Measurements from ENCODE around the gene BMAL1.

BMAL1 gene

GRCh38 chr11:13368041-13368446 is 90.5 kb downstream of the BMAL1 start:
- TF ChIP-seq, protein P1, sequence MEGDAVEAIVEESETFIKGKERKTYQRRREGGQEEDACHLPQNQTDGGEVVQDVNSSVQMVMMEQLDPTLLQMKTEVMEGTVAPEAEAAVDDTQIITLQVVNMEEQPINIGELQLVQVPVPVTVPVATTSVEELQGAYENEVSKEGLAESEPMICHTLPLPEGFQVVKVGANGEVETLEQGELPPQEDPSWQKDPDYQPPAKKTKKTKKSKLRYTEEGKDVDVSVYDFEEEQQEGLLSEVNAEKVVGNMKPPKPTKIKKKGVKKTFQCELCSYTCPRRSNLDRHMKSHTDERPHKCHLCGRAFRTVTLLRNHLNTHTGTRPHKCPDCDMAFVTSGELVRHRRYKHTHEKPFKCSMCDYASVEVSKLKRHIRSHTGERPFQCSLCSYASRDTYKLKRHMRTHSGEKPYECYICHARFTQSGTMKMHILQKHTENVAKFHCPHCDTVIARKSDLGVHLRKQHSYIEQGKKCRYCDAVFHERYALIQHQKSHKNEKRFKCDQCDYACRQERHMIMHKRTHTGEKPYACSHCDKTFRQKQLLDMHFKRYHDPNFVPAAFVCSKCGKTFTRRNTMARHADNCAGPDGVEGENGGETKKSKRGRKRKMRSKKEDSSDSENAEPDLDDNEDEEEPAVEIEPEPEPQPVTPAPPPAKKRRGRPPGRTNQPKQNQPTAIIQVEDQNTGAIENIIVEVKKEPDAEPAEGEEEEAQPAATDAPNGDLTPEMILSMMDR (conservative IDR thresholded peaks at IDR 0.05; ENCODE audit: low read depth, low read length): no peak
- peak; percentile 40 for DNase-seq (ENCODE audit: low read depth)
- no peak overlapping the region for H3K4me3 ChIP-seq (ENCODE audit: low read length)

DNA sequence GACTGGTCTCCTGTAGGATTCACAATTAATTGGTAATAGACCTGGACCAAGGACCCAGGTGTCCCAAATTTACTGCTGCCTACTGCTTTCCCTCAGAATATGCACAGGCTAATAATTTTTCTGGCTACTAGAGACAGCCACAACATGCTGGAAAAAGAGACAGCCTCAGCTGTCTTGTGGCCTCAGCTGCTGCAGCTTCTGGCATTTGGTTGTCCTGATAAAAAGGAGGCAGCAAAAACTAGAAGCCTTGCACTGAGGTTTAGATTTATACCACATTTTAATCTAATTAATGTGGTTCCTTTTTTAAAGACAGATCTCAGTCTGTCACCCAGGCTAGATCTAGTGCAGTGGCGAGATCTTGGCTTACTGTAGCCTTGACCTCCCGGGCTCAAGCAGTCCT is 95.6 kb downstream of the BMAL1 start:
- TF ChIP-seq, protein P1 (conservative IDR thresholded peaks at IDR 0.05; ENCODE audit: low read depth, low read length): no peak
- DNase-seq (ENCODE audit: low read depth): no peak
- no peak overlapping the region for H3K4me3 ChIP-seq (ENCODE audit: low read length)

GRCh38 chr11:13375798-13376197 is 98.2 kb downstream of the BMAL1 start:
- H3K4me3 ChIP-seq (ENCODE audit: low read length): no peak overlapping the region
- no peak for DNase-seq (ENCODE audit: low read depth)
- TF ChIP-seq, protein P1 (conservative IDR thresholded peaks at IDR 0.05; ENCODE audit: low read depth, low read length): no peak

GRCh38 chr11:13376402-13376801 is 98.8 kb downstream of the BMAL1 start:
- TF ChIP-seq, protein P1 (conservative IDR thresholded peaks at IDR 0.05; ENCODE audit: low read depth, low read length): no peak
- no peak for DNase-seq (ENCODE audit: low read depth)
- no peak overlapping the region for H3K4me3 ChIP-seq (ENCODE audit: low read length)

GRCh38 chr11:13376838-13377237 is 99.2 kb downstream of the BMAL1 start:
- DNase-seq (ENCODE audit: low read depth): no peak
- TF ChIP-seq, protein P1 (conservative IDR thresholded peaks at IDR 0.05; ENCODE audit: low read depth, low read length): no peak
- H3K4me3 ChIP-seq (ENCODE audit: low read length): no peak overlapping the region

- DNase-seq (ENCODE audit: low read depth): no peak
- H3K4me3 ChIP-seq (ENCODE audit: low read length): no peak overlapping the region
- TF ChIP-seq, protein P1 (conservative IDR thresholded peaks at IDR 0.05; ENCODE audit: low read depth, low read length): no peak
Measured at GRCh38 chr11:13378316-13378715, 100.7 kb downstream of the BMAL1 start.

- TF ChIP-seq, protein P1 (conservative IDR thresholded peaks at IDR 0.05; ENCODE audit: low read depth, low read length): no peak
- no peak overlapping the region for H3K4me3 ChIP-seq (ENCODE audit: low read length)
- DNase-seq (ENCODE audit: low read depth): no peak
Measured at GRCh38 chr11:13380731-13381130, 103.1 kb downstream of the BMAL1 start.
